H9 (cell line): ENCODE measurements around the gene SBF1. TPM values are rescaled to one million over a fixed set of nuclear protein-coding genes. Genes with fewer than 3 reads are reported as not detected.
A peak's percentile ranks its signal among the peaks of the same experiment; 100 is the strongest.

Experiments used
- DNase-seq: peaks from one replicate; pipeline ENCODE4 v3.0.0-alpha.2; 2017
- H2AFZ ChIP-seq: one replicate; pipeline ENCODE4 v1.6.1; 2013; ENCODE audit warnings: mild to moderate bottlenecking, low read length, control low read depth, moderate library complexity
- H2AK5ac ChIP-seq: 2 replicates; pipeline ENCODE4 v1.6.1; 2013; ENCODE audit warnings: low read length, control low read depth, mixed read lengths; ENCODE audit not compliant: insufficient read length
- H2BK120ac ChIP-seq: one replicate; pipeline ENCODE4 v1.6.1; 2013; ENCODE audit warnings: low read depth, mild to moderate bottlenecking, low read length, control low read depth, inconsistent platforms; ENCODE audit not compliant: poor library complexity, severe bottlenecking
- H2BK12ac ChIP-seq: 2 replicates; pipeline ENCODE4 v1.6.1; 2013; ENCODE audit warnings: low read length, control low read depth, mixed read lengths, low read depth; ENCODE audit not compliant: insufficient read length
- H2BK15ac ChIP-seq: 2 replicates; pipeline ENCODE4 v1.6.1; 2013; ENCODE audit warnings: low read depth, low read length, control low read depth
- H2BK20ac ChIP-seq: one replicate; pipeline ENCODE4 v1.6.1; 2013; ENCODE audit warnings: low read depth, mild to moderate bottlenecking, low read length, control low read depth, inconsistent platforms; ENCODE audit not compliant: poor library complexity, severe bottlenecking
- H2BK5ac ChIP-seq: 2 replicates; pipeline ENCODE4 v1.6.1; 2013; ENCODE audit warnings: low read length, control low read depth, mixed read lengths; ENCODE audit not compliant: insufficient read length
- H3K14ac ChIP-seq: 2 replicates; pipeline ENCODE4 v1.6.1; 2013; ENCODE audit warnings: low read length, control low read depth; ENCODE audit not compliant: insufficient read depth
- H3K18ac ChIP-seq: 2 replicates; pipeline ENCODE4 v1.6.1; 2013; ENCODE audit warnings: low read depth, mild to moderate bottlenecking, mixed read lengths, low read length, control low read depth; ENCODE audit not compliant: insufficient read length
- H3K23ac ChIP-seq: 2 replicates; pipeline ENCODE4 v1.6.1; 2013; ENCODE audit warnings: low read length, control low read depth, mixed read lengths, low read depth; ENCODE audit not compliant: insufficient read length
- H3K23me2 ChIP-seq: 2 replicates; pipeline ENCODE4 v1.6.1; 2013; ENCODE audit warnings: low read depth, mild to moderate bottlenecking, mixed read lengths, low read length, control low read depth; ENCODE audit not compliant: insufficient read length, poor library complexity, severe bottlenecking
- H3K27ac ChIP-seq: 2 replicates; pipeline ENCODE4 v1.5.1; 2013; ENCODE audit warnings: low read length, control low read depth, mixed read lengths, low read depth; ENCODE audit not compliant: insufficient read length
- H3K27me3 ChIP-seq: 2 replicates; pipeline ENCODE4 v1.6.1; 2013; ENCODE audit warnings: low read length, control low read depth, inconsistent platforms; ENCODE audit not compliant: insufficient read depth
- H3K4ac ChIP-seq: 2 replicates; pipeline ENCODE4 v1.6.1; 2013; ENCODE audit warnings: low read depth, mild to moderate bottlenecking, control low read depth, inconsistent platforms, low read length, moderate library complexity
- H3K4me1 ChIP-seq: 2 replicates; pipeline ENCODE4 v1.6.1; 2013; ENCODE audit warnings: low read length, control low read depth, inconsistent platforms; ENCODE audit not compliant: insufficient read depth
- H3K4me2 ChIP-seq: 2 replicates; pipeline ENCODE4 v1.6.1; 2013; ENCODE audit warnings: low read length, control low read depth, mixed read lengths; ENCODE audit not compliant: insufficient read length, insufficient read depth
- H3K56ac ChIP-seq: 2 replicates; pipeline ENCODE4 v1.6.1; 2013; ENCODE audit warnings: low read depth, mild to moderate bottlenecking, mixed read lengths, low read length, control low read depth; ENCODE audit not compliant: insufficient read length
- H3K79me1 ChIP-seq: 2 replicates; pipeline ENCODE4 v1.6.1; 2013; ENCODE audit warnings: low read depth, mild to moderate bottlenecking, moderate library complexity, low read length, control low read depth, inconsistent platforms; ENCODE audit not compliant: insufficient read depth, poor library complexity, severe bottlenecking
- H3K79me2 ChIP-seq: 2 replicates; pipeline ENCODE4 v1.6.1; 2013; ENCODE audit warnings: low read length, control low read depth, inconsistent platforms; ENCODE audit not compliant: insufficient read depth
- H3K9ac ChIP-seq: 2 replicates; pipeline ENCODE4 v1.6.1; 2013; ENCODE audit warnings: low read length, control low read depth, mixed read lengths; ENCODE audit not compliant: insufficient read length; ENCODE audit errors: extremely low read depth
- H3K9me3 ChIP-seq: one replicate; pipeline ENCODE4 v1.6.1; 2013; ENCODE audit warnings: low read depth, low read length, inconsistent platforms; ENCODE audit not compliant: control insufficient read depth
- H3T11ph ChIP-seq: one replicate; pipeline ENCODE4 v1.6.1; 2013; ENCODE audit warnings: mild to moderate bottlenecking, low read length, control low read depth, inconsistent platforms
- H4K20me1 ChIP-seq: one replicate; pipeline ENCODE4 v1.6.1; 2013; ENCODE audit not compliant: control insufficient read depth, insufficient read length, insufficient read depth
- H4K5ac ChIP-seq: 2 replicates; pipeline ENCODE4 v1.6.1; 2013; ENCODE audit warnings: low read depth, mild to moderate bottlenecking, mixed read lengths, low read length, control low read depth; ENCODE audit not compliant: insufficient read length
- H4K8ac ChIP-seq: replicated peaks from 2 replicates; pipeline ENCODE4 v1.6.1; 2013; ENCODE audit warnings: low read length, control low read depth, mixed read lengths, low read depth; ENCODE audit not compliant: insufficient read length
- H4K91ac ChIP-seq: 2 replicates; pipeline ENCODE4 v1.6.1; 2013; ENCODE audit warnings: low read depth, mild to moderate bottlenecking, moderate library complexity, mixed read lengths, low read length, control low read depth; ENCODE audit not compliant: insufficient read length
- H3K27ac Mint-ChIP-seq, 3 experiments: 2 replicates in 2 of 3; 3 replicates in 1 of 3; pipeline ENCODE4 v1.8.0; 2020 to 2021; ENCODE audit warnings: mixed read lengths in 3 of 3, mild to moderate bottlenecking in 1 of 3, moderate library complexity in 1 of 3
- H3K27me3 Mint-ChIP-seq: 2 replicates; pipeline ENCODE4 v1.8.0; 2021; ENCODE audit warnings: low read depth, mild to moderate bottlenecking, moderate library complexity, mixed read lengths
- H3K36me3 Mint-ChIP-seq, 3 experiments: 2 replicates in 2 of 3; 3 replicates in 1 of 3; pipeline ENCODE4 v1.8.0; 2020 to 2021; ENCODE audit warnings: low read depth in 3 of 3, mixed read lengths in 3 of 3; ENCODE audit not compliant: insufficient read depth in 1 of 3
- H3K4me1 Mint-ChIP-seq, 2 experiments: 2 replicates each; pipeline ENCODE4 v1.8.0; 2020; ENCODE audit warnings: mixed read lengths in 2 of 2
- H3K4me3 Mint-ChIP-seq, 2 experiments: 2 replicates in 1 of 2; 3 replicates in 1 of 2; pipeline ENCODE4 v1.8.0; 2020 to 2021; ENCODE audit warnings: mild to moderate bottlenecking in 2 of 2, mixed read lengths in 2 of 2, moderate library complexity in 1 of 2
- H3K9me3 Mint-ChIP-seq, 2 experiments: 2 replicates in 1 of 2; 3 replicates in 1 of 2; pipeline ENCODE4 v1.8.0; 2020; ENCODE audit warnings: mild to moderate bottlenecking in 2 of 2, mixed read lengths in 2 of 2, moderate library complexity in 1 of 2
- WGBS: extraction: QIAGEN DNeasy Blood & Tissue Kit; methylation state at CpG from one replicate; pipeline ENCODE4 v1.1.7; 2013; ENCODE audit warnings: missing lambda C conversion rate, low lambda C conversion rate, mixed read lengths; ENCODE audit not compliant: insufficient read length; ENCODE audit errors: extremely low coverage; 5-methylcytosine and 5-hydroxymethylcytosine counted together
- total RNA-seq: library from RNA; stranded (reverse); gene quantifications from 2 replicates; pipeline ENCODE4 v1.2.1, GENCODE V29; 2021
- TF ChIP-seq, protein P1 (sequence below): fragments of 200-600 bp; sonication (generic); conservative IDR thresholded peaks from 3 replicates; pipeline ENCODE4 v1.8.0; 2021; ENCODE audit warnings: antibody characterized with exemption, mild to moderate bottlenecking

The SBF1 gene
- total RNA-seq, 1 experiment from 2014 or later: 69.8 TPM

DNA sequence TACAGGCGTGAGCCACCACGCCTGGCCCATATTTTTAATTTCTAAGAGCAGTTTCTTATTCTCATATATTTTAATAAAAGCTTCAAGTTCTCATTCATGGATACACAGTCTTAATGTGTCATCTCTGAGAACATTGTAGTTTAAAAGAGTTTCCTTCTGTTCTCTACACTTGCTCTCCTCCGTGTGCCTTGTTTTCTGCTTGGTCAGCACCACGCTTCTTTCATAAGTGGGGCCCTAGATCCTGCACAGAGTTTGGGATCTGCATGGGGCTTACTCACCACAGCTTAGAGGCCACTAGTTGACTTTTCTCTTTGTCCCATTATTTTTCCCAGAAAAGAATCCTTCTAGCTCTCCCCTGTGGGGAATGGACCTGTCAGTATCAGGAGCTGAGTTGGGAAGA lies 72.9 kb downstream of the SBF1 start:
- H2BK12ac ChIP-seq: no peak overlapping the region
- Mint-ChIP-seq H3K27me3 (no peaks in the 10 kb centered on the region), H3K27ac (no peak overlapping the region), H3K4me3 (no peak overlapping the region), H3K9me3 (no peaks in the 10 kb centered on the region; a peak in 1 of 5 replicates), H3K4me1 (peaks cover 8 to 10% of the 10 kb centered on the region in 2 experiments), H3K36me3 (peaks cover 10 to 48% (median 25%) of the 10 kb centered on the region in 3 experiments; a peak in 6 of 7 replicates)
- H3K9me3 ChIP-seq: no peaks in the 10 kb centered on the region
- H3T11ph ChIP-seq: no peak overlapping the region
- TF ChIP-seq, protein P1, sequence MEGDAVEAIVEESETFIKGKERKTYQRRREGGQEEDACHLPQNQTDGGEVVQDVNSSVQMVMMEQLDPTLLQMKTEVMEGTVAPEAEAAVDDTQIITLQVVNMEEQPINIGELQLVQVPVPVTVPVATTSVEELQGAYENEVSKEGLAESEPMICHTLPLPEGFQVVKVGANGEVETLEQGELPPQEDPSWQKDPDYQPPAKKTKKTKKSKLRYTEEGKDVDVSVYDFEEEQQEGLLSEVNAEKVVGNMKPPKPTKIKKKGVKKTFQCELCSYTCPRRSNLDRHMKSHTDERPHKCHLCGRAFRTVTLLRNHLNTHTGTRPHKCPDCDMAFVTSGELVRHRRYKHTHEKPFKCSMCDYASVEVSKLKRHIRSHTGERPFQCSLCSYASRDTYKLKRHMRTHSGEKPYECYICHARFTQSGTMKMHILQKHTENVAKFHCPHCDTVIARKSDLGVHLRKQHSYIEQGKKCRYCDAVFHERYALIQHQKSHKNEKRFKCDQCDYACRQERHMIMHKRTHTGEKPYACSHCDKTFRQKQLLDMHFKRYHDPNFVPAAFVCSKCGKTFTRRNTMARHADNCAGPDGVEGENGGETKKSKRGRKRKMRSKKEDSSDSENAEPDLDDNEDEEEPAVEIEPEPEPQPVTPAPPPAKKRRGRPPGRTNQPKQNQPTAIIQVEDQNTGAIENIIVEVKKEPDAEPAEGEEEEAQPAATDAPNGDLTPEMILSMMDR: no peak
- no peak overlapping the region for H2AFZ ChIP-seq
- no peak for DNase-seq
- H3K4ac ChIP-seq: no peak overlapping the region
- H3K27me3 ChIP-seq: no peaks in the 10 kb centered on the region
- H2BK15ac ChIP-seq: no peak overlapping the region
- no peak overlapping the region for H4K8ac ChIP-seq
- H3K23me2 ChIP-seq: peaks cover 3% of the 10 kb centered on the region
- peak overlapping the region; percentile 18 for H3K9ac ChIP-seq
- no peak overlapping the region for H2BK120ac ChIP-seq
- H2BK5ac ChIP-seq: no peak overlapping the region
- H4K91ac ChIP-seq: no peak overlapping the region
- no peak overlapping the region for H3K14ac ChIP-seq
- no peak overlapping the region for H2AK5ac ChIP-seq
- no peaks in the 10 kb centered on the region; the same call in 1 of the 2 replicates for H3K79me2 ChIP-seq
- H3K27ac ChIP-seq: no peak overlapping the region
- no peak overlapping the region for H3K4me2 ChIP-seq
- no peak overlapping the region for H4K5ac ChIP-seq
- no peak overlapping the region for H3K56ac ChIP-seq
- no peak overlapping the region for H2BK20ac ChIP-seq
- no peaks in the 10 kb centered on the region for H3K4me1 ChIP-seq
- no CpG with 5 or more reads among the region's 4 CpGs for WGBS
- H4K20me1 ChIP-seq: no peaks in the 10 kb centered on the region
- H3K79me1 ChIP-seq: peaks cover 2% of the 10 kb centered on the region
- H3K23ac ChIP-seq: no peak overlapping the region
- H3K18ac ChIP-seq: no peak overlapping the region
